Measurements from ENCODE around the gene PARP9.
"Not testable (repeated sequence)": the region's sequence is repeated elsewhere in the genome, so short reads cannot be mapped to it uniquely, and the experiment has no call there.

Gene PARP9

DNA sequence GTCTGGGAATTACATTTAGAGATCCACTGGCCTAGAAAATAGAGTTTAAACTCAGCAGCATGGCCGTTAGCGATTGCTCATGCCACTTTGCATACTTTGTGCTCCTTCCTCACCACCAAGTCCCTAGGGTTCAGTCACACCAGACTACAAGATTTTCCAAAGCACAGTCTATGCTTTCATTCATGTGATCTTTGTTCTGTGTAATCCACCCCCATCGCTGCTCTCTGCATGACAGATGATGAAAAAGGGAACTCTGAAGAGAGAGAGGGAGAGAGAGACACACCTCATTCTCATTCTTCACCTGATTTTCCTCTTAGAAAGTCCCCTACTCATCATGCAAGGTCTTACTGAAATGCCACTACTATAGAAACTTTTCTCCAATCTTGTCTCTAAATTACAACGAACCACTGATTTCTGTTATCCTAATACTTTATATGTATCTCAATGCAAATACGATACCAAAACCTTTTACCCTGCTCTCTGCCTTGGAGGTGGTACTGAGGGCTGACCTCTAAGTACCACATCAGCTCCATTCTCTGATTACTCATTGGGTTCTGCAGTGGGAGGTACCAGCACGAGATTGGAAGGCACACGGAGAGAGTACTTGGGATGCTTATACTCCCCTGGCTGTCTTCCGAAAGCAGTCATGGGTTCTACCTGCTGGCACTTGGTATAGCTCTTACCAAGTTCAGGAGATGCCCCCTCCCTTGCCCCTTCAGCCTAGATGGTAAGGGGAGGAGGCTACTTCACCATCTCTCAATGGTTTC lies 12.3 kb upstream of the PARP9 start:
- in situ Hi-C loops (cut with MboI; ENCODE audit: low sequenced_read_pairs), result no loop called here

DNA sequence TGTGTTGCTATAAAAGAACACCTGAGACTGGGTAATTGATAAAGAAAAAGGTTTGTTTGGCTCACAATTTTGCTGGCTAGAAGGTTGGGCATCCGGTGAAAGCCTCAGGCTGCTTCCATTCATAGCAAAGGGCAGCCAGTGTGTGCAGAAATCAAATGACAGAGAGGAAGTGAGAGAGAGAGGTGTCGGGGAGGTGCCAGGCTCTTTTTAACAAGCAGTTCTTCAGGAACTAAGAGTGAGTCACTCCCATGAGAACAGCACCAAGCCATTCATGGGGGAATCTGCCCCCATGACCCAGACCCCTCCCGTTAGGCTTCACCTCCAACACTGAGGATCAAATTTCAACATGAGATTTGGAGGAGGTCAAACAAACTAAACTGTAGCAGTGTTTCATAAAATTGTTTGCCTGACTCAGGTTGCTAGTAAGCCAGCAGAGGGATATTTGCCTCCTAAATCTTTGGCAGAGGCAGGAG lies 8.9 kb upstream of the PARP9 start:
- in situ Hi-C loops (cut with MboI; ENCODE audit: low sequenced_read_pairs), result no loop called here

DNA sequence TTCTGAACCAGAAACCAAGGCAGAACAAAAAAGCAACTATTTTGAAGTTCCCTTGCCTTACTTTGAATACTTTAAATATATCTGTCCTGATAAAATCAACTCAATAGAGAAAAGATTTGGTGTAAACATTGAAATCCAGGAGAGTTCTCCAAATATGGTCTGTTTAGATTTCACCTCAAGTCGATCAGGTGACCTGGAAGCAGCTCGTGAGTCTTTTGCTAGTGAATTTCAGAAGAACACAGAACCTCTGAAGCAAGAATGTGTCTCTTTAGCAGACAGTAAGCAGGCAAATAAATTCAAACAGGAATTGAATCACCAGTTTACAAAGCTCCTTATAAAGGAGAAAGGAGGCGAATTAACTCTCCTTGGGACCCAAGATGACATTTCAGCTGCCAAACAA lies 4.7 kb upstream of the PARP9 start:
- in situ Hi-C loops (cut with MboI; ENCODE audit: low sequenced_read_pairs), result no loop called here

DNA sequence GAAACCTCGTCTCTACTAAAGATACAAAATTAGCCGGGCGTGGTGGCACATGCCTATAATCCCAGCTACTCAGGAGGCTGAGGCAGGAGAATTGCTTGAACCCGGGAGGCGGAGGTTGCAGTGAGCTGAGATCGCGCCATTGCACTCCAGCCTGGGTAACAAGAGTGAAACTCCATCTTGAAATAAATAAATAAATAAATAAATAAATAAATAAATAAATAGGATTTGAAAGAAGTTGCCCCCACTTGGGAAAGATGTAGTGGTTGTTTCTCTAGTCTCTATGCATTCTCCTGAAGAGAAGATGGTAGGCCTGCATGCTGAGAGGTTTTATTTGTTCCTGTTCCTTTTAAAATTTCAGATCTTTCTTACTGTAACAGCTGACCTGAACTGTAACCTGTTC lies 4.0 kb upstream of the PARP9 start:
- in situ Hi-C loops (cut with MboI; ENCODE audit: low sequenced_read_pairs), result not testable (repeated sequence)

DNA sequence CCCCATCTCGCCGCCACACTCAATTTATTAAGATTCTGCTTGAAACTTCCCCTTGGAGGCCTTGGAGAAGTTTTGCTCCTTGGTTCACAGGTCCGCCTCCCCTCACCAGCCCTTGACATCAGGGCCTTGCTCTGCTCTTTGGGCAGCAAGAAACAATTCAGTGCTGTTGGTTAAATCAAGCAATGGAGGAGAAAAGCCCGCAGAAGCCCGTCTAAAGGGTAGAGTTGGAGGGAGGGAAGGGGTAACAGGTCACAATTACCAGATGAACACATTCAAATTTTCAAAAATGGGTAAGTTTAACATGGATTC lies 429 bp downstream of the PARP9 start:
- in situ Hi-C loops (cut with MboI; ENCODE audit: low sequenced_read_pairs), result no loop called here

DNA sequence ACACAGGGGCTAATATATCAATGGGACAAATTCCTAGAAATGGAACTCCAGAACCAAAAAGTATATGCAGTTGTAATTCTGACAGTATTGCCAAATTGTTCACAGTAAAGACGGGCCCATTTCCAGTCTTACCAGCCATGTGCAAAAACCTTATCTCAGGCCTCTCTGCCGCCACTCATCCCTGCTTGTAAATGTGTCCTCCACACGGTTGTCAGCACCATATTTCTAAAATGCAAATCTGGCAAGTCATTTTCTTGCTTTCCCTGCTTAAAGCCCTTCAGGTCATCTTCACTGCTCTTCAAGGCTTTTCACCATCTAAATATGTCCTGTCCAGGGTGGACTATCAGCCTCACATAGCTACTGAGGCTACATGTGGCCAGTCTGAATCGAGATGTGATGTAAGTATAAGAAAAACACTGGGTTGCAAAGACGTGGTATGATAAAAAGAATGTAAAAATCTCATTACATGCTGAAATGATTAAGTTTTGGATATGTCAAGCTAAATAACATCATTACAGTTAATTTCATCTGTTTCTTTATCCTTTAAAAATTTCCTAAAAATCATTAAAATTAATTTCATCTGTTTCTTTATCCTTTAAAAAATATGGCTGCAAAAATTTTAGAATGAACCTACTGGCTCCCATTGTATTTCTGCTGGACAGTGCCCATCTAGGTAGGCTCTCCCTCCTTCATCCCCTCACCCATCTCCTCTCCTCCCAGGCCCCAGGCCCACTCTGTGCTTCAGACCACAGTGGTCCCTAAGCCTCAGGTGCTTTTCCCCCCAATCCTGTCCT lies 980 bp downstream of the PARP9 start:
- in situ Hi-C loops (cut with MboI; ENCODE audit: low sequenced_read_pairs), result no loop called here

DNA sequence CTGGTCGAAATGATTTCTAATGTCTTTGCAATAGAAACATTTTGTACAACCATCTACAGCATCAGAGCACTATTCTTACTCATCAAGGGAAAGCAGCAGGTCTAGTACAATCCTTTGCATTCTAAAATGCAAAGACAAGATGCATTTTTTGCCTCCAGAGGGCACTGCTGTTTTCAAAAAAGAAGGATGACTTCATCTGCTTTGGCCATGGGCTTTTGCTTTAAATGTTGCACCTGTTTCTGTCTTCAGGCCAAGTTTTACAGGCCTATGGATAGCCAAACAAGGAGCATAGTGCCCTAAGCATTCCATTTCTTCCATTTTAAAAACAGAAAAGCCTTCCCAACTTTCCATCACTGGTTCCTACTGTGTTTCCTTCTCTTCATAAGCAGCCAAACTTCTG lies 3.4 kb downstream of the PARP9 start:
- in situ Hi-C loops (cut with MboI; ENCODE audit: low sequenced_read_pairs), result no loop called here

DNA sequence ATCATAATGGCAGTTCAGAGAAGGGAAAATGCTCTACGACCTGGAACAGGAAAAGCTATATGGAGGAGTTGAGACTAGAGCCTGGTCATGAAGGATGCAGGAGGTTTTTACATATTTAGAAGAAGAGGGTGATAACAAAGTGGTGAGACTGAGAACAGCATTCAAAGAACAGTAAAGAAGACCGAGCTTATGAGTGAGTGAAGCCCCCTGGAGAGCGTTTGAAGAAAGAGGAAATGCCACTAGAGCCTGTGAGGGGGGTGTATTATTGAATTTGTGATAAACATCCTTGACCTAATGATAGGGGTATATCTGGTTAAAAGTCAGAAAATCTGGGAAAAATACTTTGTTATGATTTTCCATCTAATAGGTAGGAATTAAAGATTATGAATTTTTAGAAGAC lies 4.2 kb downstream of the PARP9 start:
- in situ Hi-C loops (cut with MboI; ENCODE audit: low sequenced_read_pairs), result loop anchor here (10.0 kb wide), 1 partner anchor 115 kb away; no protein-coding TSS in a partner anchor

DNA sequence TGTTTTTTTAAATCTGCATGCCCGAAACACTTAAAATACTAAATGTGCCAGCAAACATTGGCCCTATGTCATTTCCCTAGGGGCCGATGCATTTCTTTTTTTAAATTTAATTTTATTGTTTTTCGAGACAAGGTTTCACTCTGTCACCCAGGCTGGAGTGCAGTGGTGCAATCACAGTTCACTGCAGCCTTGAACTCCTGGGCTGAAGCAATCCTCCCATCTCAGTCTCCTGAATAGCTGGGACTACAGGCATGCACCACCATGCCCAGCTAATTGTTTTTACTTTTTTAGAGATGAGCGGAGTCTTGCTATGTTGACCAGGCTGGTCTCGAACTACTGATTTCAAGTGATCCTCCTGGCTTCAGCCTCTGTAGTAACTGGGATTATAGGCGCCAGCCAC lies 5.5 kb downstream of the PARP9 start:
- in situ Hi-C loops (cut with MboI; ENCODE audit: low sequenced_read_pairs), result loop anchor here (10.0 kb wide), 1 partner anchor 116 kb away; no protein-coding TSS in a partner anchor

DNA sequence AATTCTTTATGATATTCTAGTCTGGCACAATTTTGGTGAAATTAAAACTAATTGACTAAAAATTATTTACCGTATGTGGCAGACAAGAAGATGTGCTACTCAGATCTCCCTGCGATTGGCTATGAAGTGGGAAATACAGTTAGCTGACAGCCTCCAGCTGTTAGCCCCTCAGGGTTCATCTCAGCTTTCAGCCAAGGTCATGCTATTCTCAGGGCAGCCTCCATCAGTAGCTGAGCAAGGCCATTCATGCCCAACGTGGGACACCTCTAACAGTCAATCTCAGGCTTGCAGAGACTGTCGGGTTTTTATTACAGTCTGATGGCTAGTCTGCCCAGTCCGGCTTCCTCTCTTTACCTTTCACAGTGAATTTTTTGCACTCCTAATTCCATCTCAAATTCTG lies 6.7 kb downstream of the PARP9 start:
- in situ Hi-C loops (cut with MboI; ENCODE audit: low sequenced_read_pairs), result loop anchor here (10.0 kb wide), 1 partner anchor 117 kb away; no protein-coding TSS in a partner anchor

DNA sequence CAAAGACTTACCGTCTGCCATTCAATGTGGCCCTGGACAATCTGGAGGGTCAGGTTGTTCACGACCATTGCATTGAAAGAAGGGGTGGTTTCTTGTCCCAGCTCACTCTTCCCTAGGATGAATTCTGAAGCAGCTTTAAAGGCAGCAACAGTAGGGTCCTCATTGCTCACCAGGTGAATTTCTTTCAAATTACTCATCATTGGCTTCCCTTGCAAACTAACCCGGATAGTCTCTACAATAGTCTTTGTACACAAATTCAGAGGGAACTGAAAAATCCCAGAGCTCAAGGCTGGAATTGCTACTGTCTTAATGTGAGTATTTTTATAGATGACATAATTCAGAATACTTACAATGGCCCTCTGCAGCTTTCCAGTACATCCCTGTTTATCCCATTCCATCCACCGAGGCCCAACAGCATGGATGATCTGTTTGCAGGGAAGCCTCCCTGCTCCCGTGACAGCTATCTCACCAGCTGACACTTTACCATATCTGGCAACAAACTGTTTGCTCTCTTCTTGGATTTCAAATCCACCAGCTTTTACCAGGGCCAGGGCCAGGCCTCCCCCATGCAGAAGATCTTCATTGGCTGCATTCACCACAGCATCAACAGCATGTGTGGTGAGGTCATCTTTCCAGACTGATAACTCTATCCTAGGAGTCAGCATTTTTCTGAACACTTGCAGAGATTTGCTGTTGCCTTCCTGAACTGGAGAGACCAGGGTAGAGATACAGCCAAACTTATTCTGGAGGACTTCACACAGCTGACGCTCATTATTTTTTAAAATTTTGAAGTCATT lies 8.6 kb downstream of the PARP9 start:
- in situ Hi-C loops (cut with MboI; ENCODE audit: low sequenced_read_pairs), result loop anchor here (10.0 kb wide), 1 partner anchor 119 kb away; no protein-coding TSS in a partner anchor

DNA sequence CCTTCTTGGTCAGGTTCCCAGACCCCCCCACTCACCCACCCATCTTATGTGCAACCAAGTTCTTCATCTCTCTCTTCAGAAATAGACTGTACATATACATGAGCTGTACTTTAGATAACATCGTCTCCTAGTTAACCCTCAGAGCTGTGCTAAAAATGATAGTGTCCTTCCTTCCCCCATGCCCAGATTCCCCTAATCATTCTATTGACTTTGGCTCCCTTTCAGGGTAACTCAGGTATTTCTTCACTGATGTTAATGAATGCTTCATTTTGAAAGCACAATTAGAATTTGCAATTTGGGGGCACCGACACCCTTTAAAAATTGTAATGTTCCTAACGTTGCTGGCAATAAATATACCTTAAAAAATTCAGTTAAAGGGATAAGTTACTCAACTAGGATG lies 10.9 kb downstream of the PARP9 start:
- in situ Hi-C loops (cut with MboI; ENCODE audit: low sequenced_read_pairs), result loop anchor here (10.0 kb wide), 1 partner anchor 122 kb away; no protein-coding TSS in a partner anchor

DNA sequence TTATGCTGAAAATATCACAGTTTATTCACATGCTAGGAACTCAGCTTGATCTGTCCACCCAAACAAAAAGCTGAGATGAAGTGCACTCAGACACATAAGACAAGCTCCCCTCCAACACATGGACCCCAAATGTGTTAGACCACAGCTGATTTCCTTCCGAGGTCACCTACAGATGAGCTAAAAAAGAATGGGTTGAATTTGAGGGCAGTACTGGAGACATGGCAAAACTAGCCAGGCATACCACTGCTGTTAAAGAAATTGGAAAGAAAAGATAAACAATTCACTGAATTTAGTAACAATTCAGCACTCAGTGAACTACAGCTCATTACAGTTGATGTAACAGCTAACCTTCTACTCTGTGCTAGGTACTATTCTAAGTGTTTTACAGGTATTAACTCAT lies 15.5 kb downstream of the PARP9 start:
- in situ Hi-C loops (cut with MboI; ENCODE audit: low sequenced_read_pairs), result no loop called here

DNA sequence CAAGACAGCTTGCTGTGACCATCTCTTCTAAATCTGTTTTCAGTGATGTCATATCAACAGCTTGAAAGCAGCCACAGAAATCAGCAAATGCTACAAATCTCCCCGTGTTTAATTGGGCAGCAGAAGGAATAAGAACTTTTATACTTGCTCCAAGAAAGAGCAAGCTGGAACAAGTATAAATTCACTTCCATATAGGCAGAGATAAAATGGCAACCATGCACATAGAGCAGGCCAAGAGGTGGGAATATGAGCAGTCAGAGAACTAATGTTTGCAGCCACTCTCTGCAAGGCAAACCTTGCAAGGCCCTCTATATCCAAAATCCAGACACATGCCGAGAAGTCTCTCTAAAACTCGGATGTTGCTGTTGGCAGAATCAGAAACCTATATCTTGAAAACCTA lies 16.0 kb downstream of the PARP9 start:
- in situ Hi-C loops (cut with MboI; ENCODE audit: low sequenced_read_pairs), result no loop called here

DNA sequence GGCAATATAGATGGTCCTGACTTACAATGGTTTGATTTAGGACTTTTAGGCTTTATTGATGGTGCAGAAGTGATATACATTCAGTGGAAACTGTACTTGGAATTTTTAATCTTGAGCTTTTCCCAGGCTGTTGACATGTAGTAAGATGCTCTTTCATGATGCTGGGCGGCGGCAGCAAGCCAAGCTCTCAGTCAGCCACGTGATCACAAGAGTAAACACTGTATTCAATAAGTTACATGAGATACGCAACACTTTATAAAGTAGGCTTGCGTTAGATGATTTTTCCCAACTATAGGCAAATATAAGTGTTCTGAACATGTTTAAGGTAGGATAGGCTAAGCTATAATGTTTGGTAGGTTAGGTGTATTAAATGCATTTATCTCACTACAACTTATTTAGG lies 17.9 kb downstream of the PARP9 start:
- in situ Hi-C loops (cut with MboI; ENCODE audit: low sequenced_read_pairs), result no loop called here

DNA sequence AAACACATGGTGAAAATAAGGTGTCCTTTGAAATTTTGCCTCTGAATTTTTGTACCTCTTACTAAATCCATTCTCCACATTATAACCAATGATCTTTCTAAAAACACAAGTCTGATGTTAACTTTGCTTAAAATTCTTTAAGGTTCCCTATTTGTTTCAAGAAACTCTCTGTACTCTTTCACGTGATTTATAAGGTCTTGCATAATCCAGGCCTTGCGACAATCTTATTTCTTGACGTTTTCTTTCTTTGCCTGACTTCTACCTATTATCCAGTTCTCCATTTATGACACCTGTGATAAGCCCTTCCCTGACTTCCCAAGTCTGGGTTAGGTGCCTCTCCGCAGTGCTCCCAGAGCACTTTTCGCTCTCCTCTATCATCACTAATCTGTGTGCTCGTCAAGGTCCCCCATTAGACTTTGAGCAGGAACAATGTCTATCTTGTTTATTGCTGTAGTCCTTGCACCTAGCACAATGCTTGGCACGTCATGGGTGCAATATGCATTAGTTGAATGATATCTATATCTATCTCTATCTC lies 25.1 kb downstream of the PARP9 start:
- in situ Hi-C loops (cut with MboI; ENCODE audit: low sequenced_read_pairs), result no loop called here

DNA sequence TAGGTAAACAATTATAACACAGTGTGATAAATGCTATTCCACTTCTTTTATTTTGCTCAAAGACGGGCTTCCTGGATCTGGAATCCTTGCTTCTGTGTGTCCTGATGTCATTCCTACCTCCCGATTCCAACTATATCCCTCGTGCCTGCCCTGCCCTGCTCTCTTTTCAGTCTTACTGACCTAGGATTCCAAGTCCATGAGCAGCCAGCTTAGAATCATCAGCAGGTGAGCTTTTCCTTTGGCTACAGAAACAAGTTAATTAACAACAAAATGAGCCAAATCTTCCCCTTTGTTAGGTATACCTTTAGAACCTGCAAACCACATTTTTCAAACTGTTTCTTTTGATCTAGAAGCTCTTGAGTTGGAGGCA lies 27.5 kb downstream of the PARP9 start:
- in situ Hi-C loops (cut with MboI; ENCODE audit: low sequenced_read_pairs), result no loop called here

DNA sequence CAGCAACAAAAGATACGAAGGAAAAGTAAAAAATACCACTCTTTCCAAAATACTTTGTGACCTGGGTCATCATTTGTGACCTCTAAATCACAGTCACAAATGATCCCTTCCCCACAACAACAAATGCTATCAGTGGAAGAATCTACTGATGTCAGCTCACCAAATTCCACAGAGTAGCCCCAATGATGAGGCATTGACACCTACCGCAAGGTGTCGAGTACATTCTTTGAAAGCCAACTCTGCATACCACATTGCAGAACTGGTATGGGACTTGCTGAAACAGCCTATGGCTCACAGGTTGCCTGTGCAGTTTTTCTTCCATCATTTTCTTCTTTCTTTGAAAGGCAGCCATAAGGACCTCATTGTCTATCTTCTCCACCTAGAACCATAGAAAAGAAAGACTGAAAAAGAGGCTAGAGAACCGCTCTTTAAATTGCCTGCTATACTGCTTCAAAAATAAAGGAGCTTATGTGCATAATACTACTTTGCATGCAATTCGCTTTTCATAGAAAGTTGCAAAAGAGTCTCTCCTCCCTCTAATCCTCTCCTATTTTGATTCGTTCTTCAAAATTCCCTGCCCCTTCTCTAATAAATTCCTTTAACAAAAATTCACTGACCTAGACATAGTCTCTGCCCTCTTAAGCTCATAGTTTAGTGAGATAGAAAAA lies 28.0 kb downstream of the PARP9 start:
- in situ Hi-C loops (cut with MboI; ENCODE audit: low sequenced_read_pairs), result no loop called here

DNA sequence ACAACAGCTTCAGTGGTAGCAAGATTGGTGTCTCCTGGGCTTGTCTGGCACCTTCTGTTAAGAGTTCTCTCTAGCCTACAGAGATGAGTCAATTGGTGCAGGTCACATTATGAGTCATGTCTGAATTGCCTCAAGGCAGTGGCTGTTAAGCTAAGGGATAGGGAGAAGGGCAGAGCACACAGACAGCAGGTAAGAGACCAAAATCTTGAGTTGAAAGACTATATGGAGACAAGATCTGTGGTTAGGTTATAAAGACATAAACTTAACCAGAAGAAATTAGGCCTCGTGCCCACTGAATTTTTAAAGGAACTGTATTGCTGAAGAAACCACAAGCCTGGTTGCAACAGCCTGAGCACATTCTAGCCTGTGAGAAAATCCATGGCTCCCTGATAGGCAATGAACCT lies 30.2 kb downstream of the PARP9 start:
- in situ Hi-C loops (cut with MboI; ENCODE audit: low sequenced_read_pairs), result no loop called here

DNA sequence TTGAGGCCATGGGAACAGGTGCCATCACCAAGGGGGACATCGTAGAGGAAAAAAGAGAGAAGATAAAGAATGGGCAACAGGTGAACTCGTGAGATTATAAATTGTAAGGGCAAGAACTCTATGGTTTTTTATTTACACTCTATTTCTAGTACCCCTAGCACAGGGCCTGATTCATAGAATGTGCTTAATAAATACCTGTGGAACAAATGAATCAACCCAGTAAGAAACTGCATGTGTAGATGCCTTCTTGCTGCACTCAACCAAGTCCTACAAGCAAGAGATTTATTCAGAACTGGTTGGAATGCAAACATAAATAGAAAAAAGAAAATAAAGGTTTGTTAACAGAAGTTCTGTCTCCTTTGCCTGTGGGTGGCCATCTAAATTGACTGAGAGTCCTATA lies 30.6 kb downstream of the PARP9 start:
- in situ Hi-C loops (cut with MboI; ENCODE audit: low sequenced_read_pairs), result no loop called here

DNA sequence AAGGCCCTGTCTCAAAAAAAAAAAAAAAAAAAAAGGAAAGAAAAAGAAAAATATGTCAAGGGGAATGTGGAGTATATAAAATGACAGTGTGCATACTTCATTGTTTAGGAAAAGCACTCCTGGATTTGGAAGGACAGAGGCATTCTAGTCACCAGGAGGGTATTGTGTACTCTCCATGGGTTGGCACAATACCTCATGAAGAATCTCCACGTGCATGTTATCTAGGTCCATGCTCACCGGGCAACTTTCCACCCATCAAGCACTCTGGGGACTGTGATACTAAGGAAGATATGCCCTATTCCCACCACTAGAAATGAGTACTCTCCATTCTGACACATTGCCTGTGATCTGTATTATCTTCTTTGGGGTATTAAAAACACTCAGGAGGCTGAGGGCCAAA lies 33.9 kb downstream of the PARP9 start:
- in situ Hi-C loops (cut with MboI; ENCODE audit: low sequenced_read_pairs), result no loop called here

Measured in HL-60/S4 (cell line).